Lower leg skin (tissue), 3 donors: Measurements from ENCODE around the gene COL8A1.

Experiments
- CTCF ChIP-seq, 3 donors: fragments of 450-650 bp; IDR thresholded peaks; one replicate each; pipeline ENCODE4 v1.5.1; 2016; ENCODE audit warnings: antibody characterized with exemption in 3 of 3, mild to moderate bottlenecking in 3 of 3, moderate library complexity in 2 of 3
- POLR2A ChIP-seq, 2 donors: fragments of 450-650 bp; IDR thresholded peaks; one replicate each; pipeline ENCODE4 v1.6.1; 2016 to 2017; ENCODE audit warnings: antibody characterized with exemption in 2 of 2, mild to moderate bottlenecking in 1 of 2, moderate library complexity in 1 of 2

- TF ChIP-seq CTCF (IDR thresholded peaks at IDR 0.05) (no peak), POLR2A (IDR thresholded peaks at IDR 0.05) (no peak)
These were observed 76.2 kb downstream of the COL8A1 start for GRCh38 chr3:99714575-99714974.
